Common myeloid progenitor, CD34-positive (primary cell): ENCODE measurements around the gene ZNF598.

Experiments used
- CTCF ChIA-PET: fragments of 350-600 bp; sonication (Branson Sonifier 250); formaldehyde crosslinking; loops from one replicate; lab custom pipeline; 2021; ENCODE audit warnings: antibody characterized with exemption; lab: Charles Lee
- POLR2A ChIA-PET: fragments of 350-600 bp; sonication (Branson Sonifier 250); formaldehyde crosslinking; loops from one replicate; lab custom pipeline; 2021; ENCODE audit warnings: antibody characterized with exemption; lab: Charles Lee
- DNase-seq, 3 donors: peaks; one replicate each; pipeline versions ENCODE4 v3.0.0 to v3.0.0-alpha.2; 2013
- H3K27ac ChIP-seq, 2 experiments: 1 replicate in 1 of 2; 2 replicates in 1 of 2; pipeline ENCODE4 v1.7.0; 2013; ENCODE audit warnings: inconsistent platforms in 2 of 2, low read length in 2 of 2, mild to moderate bottlenecking in 2 of 2, low read depth in 1 of 2, moderate library complexity in 1 of 2; ENCODE audit not compliant: severe bottlenecking in 2 of 2, insufficient read depth in 1 of 2, poor library complexity in 1 of 2
- H3K27me3 ChIP-seq, 5 experiments: replicated peaks in 2 of 5; 1 replicate in 3 of 5; 2 replicates in 2 of 5; pipeline versions ENCODE4 v1.6.1 to v1.7.0; 2013; ENCODE audit warnings: low read length in 4 of 5, mild to moderate bottlenecking in 2 of 5, moderate library complexity in 2 of 5, inconsistent platforms in 1 of 5; ENCODE audit not compliant: insufficient read depth in 5 of 5, control insufficient read depth in 4 of 5
- H3K36me3 ChIP-seq, 4 experiments: 1 replicate in 2 of 4; 2 replicates in 2 of 4; pipeline versions ENCODE4 v1.6.1 to v1.7.0; 2013; ENCODE audit warnings: low read length in 3 of 4, control low read depth in 1 of 4, mild to moderate bottlenecking in 1 of 4; ENCODE audit not compliant: control insufficient read depth in 4 of 4, insufficient read depth in 4 of 4
- H3K4me1 ChIP-seq, 4 experiments: 1 replicate in 3 of 4; 2 replicates in 1 of 4; pipeline versions ENCODE4 v1.6.1 to v1.7.1; 2013; ENCODE audit warnings: low read length in 3 of 4, mild to moderate bottlenecking in 3 of 4, control low read depth in 1 of 4, inconsistent platforms in 1 of 4, moderate library complexity in 1 of 4; ENCODE audit not compliant: control insufficient read depth in 4 of 4, insufficient read depth in 4 of 4; ENCODE audit errors: control extremely low read depth in 1 of 4
- H3K4me3 ChIP-seq, 7 experiments: 1 replicate in 4 of 7; 2 replicates in 3 of 7; pipeline versions ENCODE4 v1.5.1 to v1.7.0; 2013; ENCODE audit warnings: mild to moderate bottlenecking in 7 of 7, low read length in 6 of 7, moderate library complexity in 6 of 7, inconsistent platforms in 2 of 7, low read depth in 2 of 7, control low read depth in 1 of 7; ENCODE audit not compliant: insufficient read depth in 4 of 7, control insufficient read depth in 1 of 7; ENCODE audit errors: extremely low read depth in 1 of 7
- H3K9me3 ChIP-seq, 5 experiments: 1 replicate in 4 of 5; 2 replicates in 1 of 5; pipeline versions ENCODE4 v1.6.1 to v1.7.1; 2013; ENCODE audit warnings: low read length in 4 of 5, mild to moderate bottlenecking in 2 of 5, inconsistent platforms in 1 of 5, low read depth in 1 of 5, moderate library complexity in 1 of 5; ENCODE audit not compliant: control insufficient read depth in 4 of 5, insufficient read depth in 2 of 5; ENCODE audit errors: control extremely low read depth in 1 of 5
- WGBS: methylation state at CpG from one replicate; pipeline ENCODE4 v1.1.5; 2013; ENCODE audit not compliant: insufficient coverage; 5-methylcytosine and 5-hydroxymethylcytosine counted together

ZNF598 gene

GRCh38 chr16:1998852-1999801 is 10.5 kb downstream of the ZNF598 start:
- Histone ChIP-seq H3K27me3 (no peaks in the 10 kb centered on the region), H3K4me3 (no peak overlapping the region), H3K4me1 (peaks cover 0 to 9% (median 6%) of the 10 kb centered on the region in 4 experiments), H3K27ac (no peak overlapping the region), H3K36me3 (peaks cover 0 to 69% (median 54%) of the 10 kb centered on the region in 4 experiments), H3K9me3 (no peaks in the 10 kb centered on the region)
- ChIA-PET POLR2A (interaction anchor here (1.0 kb wide), 1 partner anchor 156 kb away, joined by 3 read pairs; the partner anchor contains the start of gene TRAF7), CTCF (interaction anchor here (1.4 to 1.5 kb wide), 2 partner anchors 14 to 156 kb away, joined by 3 to 4 read pairs; partner anchors contain the start of gene TRAF7)
- DNase-seq, result no peak
- WGBS, result 97% methylated on average over 26 of the region's 39 CpGs

- ChIA-PET CTCF (interaction anchor here (1.5 kb wide), 1 partner anchor 14 kb away, joined by 4 read pairs; no protein-coding TSS in a partner anchor), POLR2A (interaction anchor here (1.0 kb wide), 1 partner anchor 157 kb away, joined by 3 read pairs; the partner anchor contains the start of gene TRAF7)
- WGBS, result 98% methylated on average over 25 of the region's 27 CpGs
- peaks cover 0 to 2% (median under 1%) of the 10 kb centered on the region in 4 experiments for H3K4me1 ChIP-seq
- H3K4me3 ChIP-seq, result no peak overlapping the region
- DNase-seq, result no peak
- H3K27ac ChIP-seq, result no peak overlapping the region
- no peaks in the 10 kb centered on the region for H3K9me3 ChIP-seq
- peaks cover 0 to 68% (median 53%) of the 10 kb centered on the region in 4 experiments for H3K36me3 ChIP-seq
- H3K27me3 ChIP-seq, result no peaks in the 10 kb centered on the region
Observed at GRCh38 chr16:1998360-1998835, 11.2 kb downstream of the ZNF598 start.

GRCh38 chr16:1997494-1998359 is 11.9 kb downstream of the ZNF598 start:
- Histone ChIP-seq H3K36me3 (peaks cover 0 to 61% (median 49%) of the 10 kb centered on the region in 4 experiments), H3K27me3 (peaks cover 0 to 4% (median 0%) of the 10 kb centered on the region in 5 experiments), H3K4me3 (no peak overlapping the region), H3K27ac (no peak overlapping the region), H3K4me1 (peaks cover 0 to 2% (median 0%) of the 10 kb centered on the region in 4 experiments), H3K9me3 (no peaks in the 10 kb centered on the region)
- DNase-seq, result no peak
- CTCF ChIA-PET, result interaction anchor here (1.2 to 3.3 kb wide), 4 partner anchors 7 to 22 kb away, joined by 4 to 23 read pairs (median 4); partner anchors contain the start of gene NPW
- POLR2A ChIA-PET, result no interaction called here
- WGBS, result 96% methylated on average over 20 of the region's 26 CpGs

- Histone ChIP-seq H3K27me3 (peaks cover 0 to 36% (median 19%) of the 10 kb centered on the region in 5 experiments), H3K36me3 (peaks cover 0 to 21% (median 16%) of the 10 kb centered on the region in 4 experiments), H3K27ac (no peak overlapping the region), H3K4me3 (no peak overlapping the region), H3K4me1 (peaks cover 0 to 29% (median 21%) of the 10 kb centered on the region in 4 experiments), H3K9me3 (no peaks in the 10 kb centered on the region)
- WGBS, result 100% methylated on average over 2 of the region's 2 CpGs
- CTCF ChIA-PET, result interaction anchor here (1.2 kb wide), 2 partner anchors 11 to 42 kb away, joined by 3 to 4 read pairs; no protein-coding TSS in a partner anchor
- DNase-seq, result no peak
- POLR2A ChIA-PET, result no interaction called here
Observed at GRCh38 chr16:1993731-1994131, 15.9 kb downstream of the ZNF598 start.

GRCh38 chr16:1992704-1993317 is 16.8 kb downstream of the ZNF598 start:
- Histone ChIP-seq H3K9me3 (no peaks in the 10 kb centered on the region), H3K27me3 (peaks cover 0 to 45% (median 22%) of the 10 kb centered on the region in 5 experiments), H3K27ac (no peak overlapping the region), H3K36me3 (peaks cover 0 to 12% (median 9%) of the 10 kb centered on the region in 4 experiments), H3K4me1 (peaks cover 0 to 29% (median 21%) of the 10 kb centered on the region in 4 experiments), H3K4me3 (peak overlapping the region in 2 of 7 experiments; percentile 16 to 23)
- 54% methylated on average over 39 of the region's 50 CpGs for whole genome bisulfite sequencing
- ChIA-PET CTCF (interaction anchor here (1.2 kb wide), 1 partner anchor 11 kb away, joined by 4 read pairs; no protein-coding TSS in a partner anchor), POLR2A (interaction anchor here (1.0 to 1.5 kb wide), 2 partner anchors 155 to 162 kb away, joined by 3 to 6 read pairs; partner anchors contain the start of gene TRAF7)
- no peak for DNase-seq
